Left forelimb (tissue), 1 donor: ENCODE measurements around the gene DIP2B.
"Not testable (repeated sequence)": the region's sequence is repeated elsewhere in the genome, so short reads cannot be mapped to it uniquely, and the experiment has no call there.

Experiments
- DNase-seq: peaks from one replicate; pipeline ENCODE4 v3.0.0-alpha.2; 2018; ENCODE audit warnings: low spot score

DIP2B gene

DNA sequence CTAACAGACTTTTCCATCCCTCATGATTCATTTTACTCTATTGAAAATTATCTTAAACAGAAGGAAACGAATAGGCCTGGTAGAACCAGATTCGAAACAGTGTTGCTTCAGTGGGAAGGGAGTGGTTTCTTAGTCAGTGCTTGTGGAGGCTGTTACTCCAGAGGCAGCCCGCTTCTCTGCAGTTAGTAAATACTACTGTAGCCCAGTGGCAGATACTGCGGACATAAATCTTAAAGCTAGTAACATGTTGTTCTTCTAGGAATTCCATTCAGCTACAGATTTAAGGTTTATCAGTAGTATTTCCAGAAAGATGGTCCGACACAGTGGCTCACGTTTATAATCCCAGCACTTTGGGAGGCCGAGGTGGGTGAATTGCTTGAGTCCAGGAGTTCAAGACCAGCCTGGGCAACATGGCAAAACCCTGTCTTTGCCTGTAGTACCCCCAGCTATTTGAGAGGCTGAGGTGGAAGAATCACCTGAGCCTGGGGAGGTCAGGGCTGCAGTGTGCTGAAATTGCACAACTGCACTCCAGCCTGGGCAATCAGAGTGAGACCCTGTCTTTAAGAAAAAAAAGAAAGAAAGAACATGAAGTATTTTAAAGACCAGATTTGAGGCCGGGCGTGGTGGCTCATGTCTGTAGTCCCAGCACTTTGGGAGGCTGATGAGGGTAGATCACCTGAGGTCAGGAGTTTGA is 45.9 kb downstream of the DIP2B start:
- no peak for DNase-seq

DNA sequence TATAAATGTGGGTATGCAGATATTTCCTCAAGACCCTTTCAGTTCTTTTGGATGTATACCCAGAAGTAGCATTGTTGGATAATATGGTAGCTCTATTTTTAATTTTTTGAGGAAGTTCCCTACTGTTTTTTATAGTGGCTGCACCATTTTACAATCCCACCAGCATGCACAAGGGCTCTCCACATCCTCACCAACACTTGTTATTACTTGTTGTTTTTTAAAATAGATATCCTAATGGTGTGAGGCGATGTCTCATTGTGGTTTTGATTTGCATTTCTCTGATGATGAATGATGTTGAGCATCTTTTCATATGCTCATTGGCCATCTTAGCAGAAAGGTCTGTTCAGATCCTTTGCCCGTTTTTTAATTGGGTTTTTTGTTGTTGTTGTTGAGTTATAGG is 47.1 kb downstream of the DIP2B start:
- DNase-seq, result no peak

DNA sequence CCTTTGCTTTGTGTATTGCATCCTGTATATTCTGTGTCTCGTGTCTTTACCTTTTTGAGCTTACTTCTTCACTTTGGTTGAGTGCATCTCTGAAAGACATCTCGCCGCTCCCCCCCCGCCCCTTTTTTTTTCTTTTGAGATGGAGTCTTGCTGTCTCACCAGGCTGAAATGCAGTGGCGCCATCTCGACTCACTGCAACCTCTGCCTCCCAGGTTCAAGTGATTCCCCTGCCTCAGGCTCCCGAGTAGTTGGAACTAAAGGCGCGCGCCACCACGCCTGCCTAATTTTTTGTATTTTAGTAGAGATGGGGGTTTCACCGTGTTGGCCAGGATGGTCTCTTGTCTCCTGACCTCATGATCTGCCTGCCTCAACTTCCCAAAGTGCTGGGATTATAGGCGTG is 49.9 kb downstream of the DIP2B start:
- DNase-seq, result no peak

DNA sequence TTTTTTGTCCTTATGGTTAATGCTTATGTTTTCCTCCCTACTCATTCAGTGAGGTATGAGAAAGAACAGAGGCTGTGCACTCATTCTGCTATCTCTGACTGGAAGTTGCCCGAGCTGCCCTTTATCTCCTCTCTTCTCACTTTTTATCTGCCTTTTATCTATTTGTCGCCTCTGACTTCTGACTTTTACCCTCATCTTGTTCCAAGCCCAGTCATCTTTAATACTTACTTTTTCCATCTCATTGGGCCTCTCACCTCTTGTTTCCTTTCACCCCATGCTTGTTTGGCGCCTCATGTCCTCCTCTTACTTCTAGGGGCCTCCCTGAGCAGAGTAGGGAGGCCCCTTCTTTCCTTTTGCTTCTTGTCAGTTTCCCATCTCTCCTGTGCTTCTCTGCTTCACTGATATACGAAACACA is 50.7 kb downstream of the DIP2B start:
- DNase-seq, result no peak

DNA sequence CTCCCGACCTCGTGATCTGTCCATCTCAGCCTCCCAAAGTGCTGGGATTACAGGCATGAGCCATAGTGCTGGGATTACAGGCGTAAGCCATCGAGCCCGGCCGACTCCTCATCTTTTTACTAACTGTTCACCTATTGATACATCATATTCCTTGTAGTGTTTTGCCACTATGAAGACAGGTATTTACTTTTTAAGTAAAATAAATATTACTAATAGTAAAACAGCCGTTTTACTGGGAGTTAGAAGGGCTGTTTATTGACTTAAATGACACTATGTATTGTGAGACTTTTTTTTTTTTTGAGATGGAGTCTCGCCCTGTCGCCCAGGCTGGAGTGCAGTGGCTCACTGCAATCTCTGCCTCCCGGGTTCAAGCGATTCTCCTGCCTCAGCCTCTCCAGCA is 51.5 kb downstream of the DIP2B start:
- no peak for DNase-seq

DNA sequence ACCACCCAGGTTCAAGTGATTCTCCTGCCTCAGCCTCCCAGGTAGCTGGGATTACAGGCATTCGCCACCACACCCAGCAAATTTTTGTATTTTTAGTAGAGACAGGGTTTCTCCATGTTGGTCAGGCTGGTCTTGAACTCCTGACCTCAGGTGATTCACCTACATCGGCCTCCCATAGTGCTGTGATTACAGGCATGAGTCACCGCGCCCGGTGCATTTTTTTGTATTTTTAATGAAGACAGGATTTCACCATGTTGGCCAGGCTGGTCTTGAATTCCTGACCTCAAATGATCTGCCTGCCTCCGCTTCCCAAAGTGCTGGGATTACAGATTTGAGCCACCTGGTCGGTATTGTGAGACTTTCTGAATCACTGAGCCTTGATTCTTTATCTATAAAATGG is 52.0 kb downstream of the DIP2B start:
- DNase-seq, result not testable (repeated sequence)

DNA sequence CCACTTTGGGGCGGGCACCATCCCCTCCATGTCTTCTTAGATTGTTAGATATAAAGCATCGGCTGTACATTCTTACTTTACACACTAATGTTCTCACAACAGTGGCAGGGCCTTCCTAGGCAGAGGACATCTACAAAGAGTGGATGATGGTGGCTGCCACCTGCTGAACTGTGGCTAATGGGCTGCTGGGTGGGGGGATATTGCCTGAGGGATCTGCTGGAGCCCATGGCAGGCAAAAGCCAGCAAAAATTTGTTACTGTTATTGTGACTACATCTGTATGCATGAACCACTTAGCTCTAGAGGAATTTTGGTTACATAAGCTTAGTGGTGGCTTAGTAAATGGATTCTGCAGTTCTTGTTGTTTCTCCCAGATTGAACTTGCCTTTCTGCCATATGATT is 52.6 kb downstream of the DIP2B start:
- DNase-seq, result no peak

DNA sequence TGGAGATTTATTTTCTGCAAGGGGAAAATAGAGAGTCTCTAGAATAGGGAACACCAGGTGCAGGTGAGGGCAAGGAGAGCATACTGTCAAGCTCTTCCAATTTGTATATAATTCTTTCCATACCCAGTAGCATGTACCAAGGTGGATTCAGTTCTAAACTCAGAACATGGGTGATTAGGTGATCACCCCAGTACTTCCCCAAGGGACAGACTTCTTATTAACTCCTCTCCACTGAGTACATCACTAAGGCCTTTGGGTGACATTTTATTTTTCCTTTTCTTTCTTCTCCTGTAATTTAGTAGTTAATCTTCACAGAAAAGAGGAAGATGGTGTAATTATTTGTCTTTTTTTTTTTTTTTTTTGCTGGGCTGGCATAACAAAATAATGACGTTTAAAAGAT is 54.2 kb downstream of the DIP2B start:
- no peak for DNase-seq

DNA sequence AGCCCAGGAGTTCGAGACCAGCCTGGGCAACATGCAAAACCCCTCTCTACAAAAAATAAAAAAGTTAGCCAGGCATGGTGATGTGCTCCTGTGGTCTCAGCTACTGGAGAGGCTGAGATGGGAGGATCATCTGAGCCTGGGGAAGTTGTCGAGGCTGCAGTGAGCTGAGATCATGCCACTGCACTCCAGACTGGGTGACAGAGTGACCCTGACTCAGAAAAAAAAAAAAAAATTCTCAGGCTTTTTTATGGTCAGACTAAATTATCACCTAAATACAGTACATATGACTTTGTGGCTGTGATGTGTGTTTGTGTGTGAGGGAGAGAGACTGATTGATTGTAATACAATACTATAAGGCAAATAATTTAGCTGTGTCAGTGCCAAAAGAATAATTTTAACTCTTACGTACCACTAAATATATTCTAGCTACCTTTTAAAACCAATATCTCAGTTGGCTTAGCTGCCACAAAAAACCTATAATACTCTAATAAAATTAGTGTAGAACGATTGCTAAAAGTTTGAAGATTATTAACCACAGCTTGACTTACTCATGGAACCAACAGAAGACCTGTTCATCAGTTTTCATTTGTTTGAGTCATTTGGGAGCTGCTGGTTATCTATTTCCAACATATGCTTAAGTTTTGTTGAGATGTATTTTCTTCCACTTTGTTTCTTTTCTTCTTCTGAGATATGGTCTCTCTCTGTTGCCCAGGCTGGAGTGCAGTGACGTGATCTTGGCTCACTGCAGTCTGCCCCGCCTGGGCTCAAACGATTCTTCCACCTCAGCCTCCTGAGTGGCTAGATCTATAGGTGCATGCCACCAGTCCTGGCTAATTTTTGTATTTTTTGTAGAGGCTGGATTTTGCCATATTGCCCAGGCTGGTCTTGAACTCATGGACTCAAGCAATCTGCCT is 58.0 kb downstream of the DIP2B start:
- no peak for DNase-seq

DNA sequence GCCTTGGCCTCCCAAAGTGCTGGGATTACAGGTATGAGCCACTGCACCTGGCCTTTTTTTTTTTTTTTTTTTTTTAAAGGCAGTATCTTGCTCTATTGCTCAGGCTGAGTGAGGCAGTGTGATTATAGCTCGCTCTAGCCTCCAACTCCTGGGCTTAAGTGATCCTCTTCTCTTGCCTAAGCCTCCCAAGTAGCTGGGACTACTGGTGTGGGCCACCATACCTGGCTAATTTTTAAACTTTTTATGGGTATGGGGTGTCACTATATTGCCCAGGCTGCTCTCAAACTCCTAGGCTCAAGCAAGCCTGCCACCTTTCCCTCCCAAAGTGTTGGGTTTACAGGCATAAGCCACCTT is 58.6 kb downstream of the DIP2B start:
- DNase-seq, result no peak

DNA sequence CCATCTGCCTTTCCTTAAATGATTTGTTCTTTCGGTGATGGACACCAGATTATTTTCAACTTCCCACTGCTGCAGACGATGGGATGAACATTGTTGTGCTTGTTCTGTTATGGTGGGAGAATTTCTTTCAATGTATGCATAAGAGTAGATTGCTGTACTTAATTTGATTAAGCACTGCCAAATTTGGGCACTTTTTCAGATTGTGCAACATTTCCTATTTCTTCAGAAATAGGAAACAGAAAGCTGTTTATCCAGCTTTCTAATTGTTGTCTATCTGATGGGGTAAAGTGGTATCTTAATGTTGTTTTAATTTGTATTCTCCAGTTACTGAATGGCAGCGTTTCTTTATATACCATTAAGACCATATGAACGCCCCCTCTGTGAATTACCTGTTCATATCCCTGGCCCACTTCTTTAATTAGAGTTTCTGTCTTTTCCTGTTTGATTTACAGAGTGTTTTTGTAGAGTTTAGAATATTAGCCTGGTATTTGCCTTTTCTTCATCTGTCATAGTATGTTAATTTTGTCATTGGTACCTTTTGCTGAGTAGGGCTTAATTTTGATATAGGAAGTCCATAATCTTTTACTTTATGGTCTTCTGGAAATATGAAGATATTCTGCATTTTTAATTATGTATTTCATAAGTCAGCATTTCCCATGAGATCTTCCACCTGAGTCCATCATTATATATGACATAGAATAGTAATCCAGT is 59.6 kb downstream of the DIP2B start:
- DNase-seq, result no peak

DNA sequence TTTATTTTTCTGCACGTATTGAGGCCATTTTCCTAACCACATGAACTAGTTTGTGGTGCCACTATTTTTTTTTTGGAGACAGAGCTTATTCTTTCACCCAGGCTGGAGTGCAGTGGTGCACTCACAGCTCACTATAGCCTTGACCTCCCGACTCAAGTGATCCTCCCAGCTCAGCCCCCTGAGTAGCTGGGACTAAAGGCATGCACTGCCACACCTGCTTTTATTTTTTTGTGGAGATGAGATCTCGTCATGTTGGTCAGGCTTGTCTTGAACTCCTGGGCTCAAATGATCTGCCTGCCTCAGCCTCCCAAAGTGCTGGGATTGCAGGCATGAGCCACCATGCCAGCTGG is 60.1 kb downstream of the DIP2B start:
- DNase-seq, result no peak

DNA sequence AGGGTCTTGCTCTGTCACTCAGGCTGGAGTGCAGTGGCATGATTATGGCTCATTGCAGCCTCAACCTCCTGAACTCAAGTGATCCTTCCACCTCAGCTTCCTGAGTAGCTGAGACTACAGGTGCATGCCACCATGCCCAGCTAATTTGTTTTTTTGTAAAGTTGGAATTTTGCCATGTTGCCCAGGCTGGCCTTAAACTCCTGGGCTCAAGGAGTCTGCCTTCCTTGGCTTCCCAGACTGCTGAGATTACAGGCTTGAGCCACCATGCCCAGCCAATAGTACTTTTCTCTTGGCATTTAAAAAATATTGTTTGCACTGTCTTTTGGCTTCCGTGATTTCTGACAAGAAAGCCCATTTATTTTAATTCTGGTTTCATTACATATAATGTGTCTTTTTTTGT is 61.3 kb downstream of the DIP2B start:
- no peak for DNase-seq

DNA sequence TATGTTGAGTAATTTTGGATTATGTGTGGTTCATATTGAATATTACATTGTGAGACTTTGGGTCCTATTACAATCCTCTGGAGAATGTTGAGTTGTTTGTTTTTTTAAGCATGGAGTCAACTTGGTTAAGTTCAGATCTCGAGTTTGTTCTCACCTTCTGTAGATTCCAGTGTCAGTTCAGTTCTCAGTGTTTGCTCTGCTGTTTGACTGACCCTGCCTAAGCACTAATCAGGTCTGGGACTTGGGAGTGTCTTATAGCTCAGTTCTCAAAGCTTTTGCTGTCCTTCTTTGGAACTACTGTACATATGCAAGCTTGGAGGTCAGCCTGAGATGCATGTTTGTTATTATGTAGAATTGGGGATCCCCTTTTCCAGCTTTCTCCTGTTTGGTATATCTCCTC is 63.1 kb downstream of the DIP2B start:
- DNase-seq, result no peak

DNA sequence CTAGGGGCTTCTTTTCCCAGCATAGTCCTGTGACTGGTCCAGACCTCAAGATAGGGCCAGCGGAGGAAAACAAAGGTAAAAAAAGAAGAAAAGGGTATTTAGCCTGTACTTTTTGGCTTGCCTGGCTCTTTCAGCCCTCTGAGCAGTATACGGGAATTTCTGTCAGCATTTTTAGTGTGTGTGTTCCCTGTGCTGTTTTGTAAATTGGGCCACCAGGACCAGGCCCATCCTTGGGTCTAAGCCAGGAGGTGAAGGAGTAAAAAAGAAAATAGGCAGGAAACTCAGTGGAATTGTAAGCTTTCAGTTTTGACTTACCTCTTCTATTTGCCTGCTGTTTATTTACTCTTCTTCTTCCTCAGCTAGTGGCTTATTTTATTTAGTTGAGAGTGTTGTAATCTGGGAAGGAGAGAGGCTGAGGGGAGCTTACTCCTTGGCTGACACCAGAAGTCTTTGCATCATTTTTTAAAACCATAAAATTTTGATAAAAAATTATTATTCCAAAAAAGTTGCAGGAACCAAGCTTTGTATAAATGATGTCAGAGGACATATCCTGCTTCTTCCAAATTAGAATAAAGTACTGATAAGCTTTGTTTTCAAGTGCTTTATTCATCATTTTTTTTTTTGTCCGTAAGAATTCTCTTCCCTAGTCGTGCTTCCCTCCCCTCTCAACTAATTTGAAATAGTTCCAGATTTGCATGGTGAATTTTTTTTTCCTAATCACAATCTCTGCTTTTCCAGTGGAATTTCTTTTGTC is 63.7 kb downstream of the DIP2B start:
- DNase-seq, result no peak

DNA sequence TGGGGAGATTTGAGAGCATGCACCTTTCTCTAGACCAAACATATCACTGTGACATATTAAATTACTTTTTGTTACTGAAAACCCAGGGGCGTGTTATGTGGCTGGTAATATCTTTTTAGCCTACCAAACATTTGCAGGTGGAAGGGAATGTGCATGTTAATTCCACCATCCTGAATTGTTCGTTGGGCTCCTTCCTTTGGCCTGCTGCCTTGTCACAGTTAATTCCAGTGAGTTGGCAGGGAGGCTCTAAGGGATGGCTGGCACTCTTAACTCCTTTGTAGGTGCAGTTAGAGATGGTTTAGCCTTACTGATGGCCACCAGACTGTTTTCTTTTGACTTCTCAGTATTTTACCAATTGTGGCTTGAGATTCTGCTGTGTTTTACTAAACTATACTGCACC is 64.5 kb downstream of the DIP2B start:
- no peak for DNase-seq

DNA sequence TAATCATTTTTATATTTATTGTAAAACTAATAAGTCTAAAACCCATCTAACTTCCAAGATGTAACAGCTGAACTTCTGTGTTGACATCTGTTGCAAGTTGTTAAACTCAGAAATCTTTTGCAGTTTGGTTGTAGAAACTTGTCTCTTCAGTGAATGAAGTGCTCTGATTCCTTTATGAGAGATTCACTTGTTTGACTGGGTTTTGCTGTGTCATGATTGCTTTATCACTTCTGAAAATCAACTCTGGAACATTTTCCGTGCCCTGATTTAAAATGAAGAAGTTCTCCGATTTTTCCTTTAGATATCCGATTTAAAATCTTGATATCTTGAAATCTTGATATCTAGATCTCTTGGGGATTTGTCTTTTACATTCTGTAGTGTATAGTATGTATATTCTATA is 65.1 kb downstream of the DIP2B start:
- no peak for DNase-seq

DNA sequence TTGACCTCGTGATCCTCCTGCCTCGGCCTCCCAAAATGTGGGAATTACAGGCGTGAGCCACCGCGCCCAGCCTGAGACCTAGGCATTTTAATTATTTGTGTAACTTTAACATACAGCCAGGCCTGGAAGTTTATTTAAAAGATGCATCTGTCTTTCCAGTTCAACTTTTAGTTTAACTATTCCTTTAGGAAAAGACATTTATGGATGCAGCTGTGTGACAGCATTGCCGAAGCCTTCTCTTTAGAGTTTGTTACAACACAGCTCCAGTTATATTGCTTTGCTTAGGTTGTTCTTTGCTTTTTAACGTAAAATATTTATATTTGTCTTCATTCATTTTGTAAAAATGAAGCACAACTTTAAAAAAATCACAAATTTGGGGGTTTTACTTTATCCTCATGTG is 67.0 kb downstream of the DIP2B start:
- DNase-seq, result no peak

DNA sequence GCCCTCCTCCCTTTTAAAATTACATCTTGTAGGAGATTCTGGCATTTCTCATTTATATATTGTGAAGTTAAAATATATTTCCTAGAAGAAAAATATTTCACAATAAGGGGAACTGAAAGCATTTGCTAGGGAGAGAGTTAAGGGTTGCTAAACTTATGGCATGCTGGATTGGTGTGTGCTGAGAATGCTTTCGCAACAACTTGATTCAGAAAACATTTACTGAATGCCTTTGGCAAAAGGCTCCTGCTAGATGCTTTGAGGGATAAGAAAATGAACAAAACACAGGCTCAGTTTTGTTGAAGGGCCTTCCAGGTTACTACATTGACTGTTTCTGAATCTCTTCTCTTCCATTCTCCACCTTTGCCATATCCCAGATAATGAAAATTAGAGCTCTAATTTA is 67.5 kb downstream of the DIP2B start:
- no peak for DNase-seq

DNA sequence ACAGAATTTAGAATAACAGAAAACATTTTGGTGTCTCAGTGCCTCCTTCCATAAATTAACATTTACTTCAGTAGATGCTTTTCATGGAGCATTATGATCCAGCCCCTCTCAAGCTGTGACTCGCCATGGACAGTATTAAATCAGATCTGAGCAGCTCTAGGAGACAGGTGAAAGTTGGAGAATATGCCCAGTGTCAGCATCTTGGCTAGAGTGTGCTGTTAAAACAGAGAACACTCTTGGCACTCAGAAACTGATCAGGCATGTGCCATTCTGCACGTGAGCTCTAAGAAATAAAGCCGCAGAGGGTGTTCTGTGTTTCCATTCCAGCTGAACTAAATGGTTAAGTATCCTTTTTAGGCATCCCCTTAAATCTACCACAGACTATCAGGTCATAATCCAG is 68.0 kb downstream of the DIP2B start:
- no peak for DNase-seq

DNA sequence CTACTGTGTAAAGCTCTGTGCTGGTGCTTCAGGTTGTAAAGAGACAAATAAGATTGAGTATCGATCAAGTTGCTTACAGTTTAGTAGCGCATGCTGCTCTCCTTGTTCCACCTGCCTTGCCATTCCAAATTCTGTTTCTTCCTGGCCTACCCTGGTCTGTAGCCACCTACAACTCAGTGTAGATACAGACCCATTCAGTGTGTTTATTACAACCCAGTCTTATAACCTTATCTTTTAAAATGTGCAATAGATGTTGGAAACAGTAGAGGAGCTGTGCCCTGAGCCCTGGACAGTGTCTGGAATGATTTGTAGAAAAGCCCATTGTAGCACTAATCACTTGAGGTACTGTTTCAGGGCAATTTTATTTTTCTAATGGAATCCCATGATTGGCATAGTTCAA is 68.5 kb downstream of the DIP2B start:
- DNase-seq, result no peak

DNA sequence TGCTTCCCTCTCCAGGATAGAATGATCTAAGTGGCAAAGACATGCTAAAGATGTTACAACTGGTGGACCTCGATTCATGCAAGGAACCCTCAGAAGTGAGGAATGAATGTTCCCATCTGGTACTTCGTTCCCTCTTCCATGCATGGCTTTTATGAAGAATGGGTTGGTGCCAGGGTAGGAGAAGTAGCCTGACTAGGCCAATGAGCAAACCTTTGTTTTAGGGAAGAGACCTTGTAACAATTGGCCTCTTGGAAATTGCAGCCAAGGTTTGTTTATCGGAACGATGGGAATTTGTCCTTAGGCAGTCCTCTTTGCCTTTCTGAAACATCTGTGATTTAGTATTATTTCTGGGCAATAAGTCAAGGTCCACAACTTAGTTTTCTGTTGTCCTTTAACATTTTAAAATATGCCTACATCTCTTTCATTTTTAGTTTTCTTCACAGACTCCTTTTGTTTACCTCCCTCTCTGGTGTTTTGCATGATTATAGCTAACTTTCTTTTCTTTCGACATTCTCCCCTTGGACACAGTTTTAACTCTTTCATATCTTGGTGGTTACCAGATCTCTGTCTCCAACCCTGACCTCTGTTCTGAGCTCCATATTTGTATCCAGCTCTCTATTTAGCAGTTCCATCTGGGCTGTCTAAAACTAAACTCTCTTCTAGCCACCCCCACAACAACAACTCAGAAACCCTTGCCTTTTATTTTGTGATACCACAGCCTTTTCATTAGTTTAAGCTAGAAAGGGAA is 70.0 kb downstream of the DIP2B start:
- DNase-seq, result no peak
